Peyer's patch (tissue), 4 donors: ENCODE measurements around the gene ITPRID1.

Experiments used
- POLR2A ChIP-seq, 2 donors: fragments of 450-650 bp; IDR thresholded peaks; one replicate each; pipeline ENCODE4 v1.5.1; 2017; ENCODE audit warnings: antibody characterized with exemption in 2 of 2, mild to moderate bottlenecking in 2 of 2, moderate library complexity in 2 of 2
- TF ChIP-seq, protein P1 (sequence below), 6 experiments: fragments of 450-650 bp in 4 of 6; fragments of 200-600 bp in 2 of 6; sonication (generic) in 1 of 6; IDR thresholded peaks; one replicate each; pipeline ENCODE4 v1.5.1; 2017 to 2019; ENCODE audit warnings: antibody characterized with exemption in 6 of 6, mild to moderate bottlenecking in 3 of 6, moderate library complexity in 1 of 6

GRCh38 chr7:31692871-31693270, 179.0 kb downstream of the ITPRID1 start:
- TF ChIP-seq, protein P1, sequence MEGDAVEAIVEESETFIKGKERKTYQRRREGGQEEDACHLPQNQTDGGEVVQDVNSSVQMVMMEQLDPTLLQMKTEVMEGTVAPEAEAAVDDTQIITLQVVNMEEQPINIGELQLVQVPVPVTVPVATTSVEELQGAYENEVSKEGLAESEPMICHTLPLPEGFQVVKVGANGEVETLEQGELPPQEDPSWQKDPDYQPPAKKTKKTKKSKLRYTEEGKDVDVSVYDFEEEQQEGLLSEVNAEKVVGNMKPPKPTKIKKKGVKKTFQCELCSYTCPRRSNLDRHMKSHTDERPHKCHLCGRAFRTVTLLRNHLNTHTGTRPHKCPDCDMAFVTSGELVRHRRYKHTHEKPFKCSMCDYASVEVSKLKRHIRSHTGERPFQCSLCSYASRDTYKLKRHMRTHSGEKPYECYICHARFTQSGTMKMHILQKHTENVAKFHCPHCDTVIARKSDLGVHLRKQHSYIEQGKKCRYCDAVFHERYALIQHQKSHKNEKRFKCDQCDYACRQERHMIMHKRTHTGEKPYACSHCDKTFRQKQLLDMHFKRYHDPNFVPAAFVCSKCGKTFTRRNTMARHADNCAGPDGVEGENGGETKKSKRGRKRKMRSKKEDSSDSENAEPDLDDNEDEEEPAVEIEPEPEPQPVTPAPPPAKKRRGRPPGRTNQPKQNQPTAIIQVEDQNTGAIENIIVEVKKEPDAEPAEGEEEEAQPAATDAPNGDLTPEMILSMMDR (IDR thresholded peaks at IDR 0.05) = no peak
- no peak for TF ChIP-seq POLR2A (IDR thresholded peaks at IDR 0.05)
